MM.1S (cell line): ENCODE measurements around the gene DLGAP3.

Source experiments
- EZH2 ChIP-seq: fragments of 300-600 bp; sonication (generic); optimal IDR thresholded peaks from 2 replicates; pipeline ENCODE3; 2017; ENCODE audit warnings: low read depth, mild to moderate bottlenecking, antibody characterized with exemption, low read length, mixed read lengths
- EZH2phosphoT487 ChIP-seq: fragments of 300-600 bp; sonication (generic); IDR thresholded peaks from 2 replicates; pipeline ENCODE4 v1.6.1; 2018; ENCODE audit warnings: antibody characterized with exemption, low read length
- TF ChIP-seq, protein P1 (sequence below): fragments of 300-600 bp; sonication (generic); IDR thresholded peaks from 2 replicates; pipeline ENCODE4 v1.5.1; 2016; ENCODE audit warnings: antibody characterized with exemption, low read length, mixed read lengths

DNA sequence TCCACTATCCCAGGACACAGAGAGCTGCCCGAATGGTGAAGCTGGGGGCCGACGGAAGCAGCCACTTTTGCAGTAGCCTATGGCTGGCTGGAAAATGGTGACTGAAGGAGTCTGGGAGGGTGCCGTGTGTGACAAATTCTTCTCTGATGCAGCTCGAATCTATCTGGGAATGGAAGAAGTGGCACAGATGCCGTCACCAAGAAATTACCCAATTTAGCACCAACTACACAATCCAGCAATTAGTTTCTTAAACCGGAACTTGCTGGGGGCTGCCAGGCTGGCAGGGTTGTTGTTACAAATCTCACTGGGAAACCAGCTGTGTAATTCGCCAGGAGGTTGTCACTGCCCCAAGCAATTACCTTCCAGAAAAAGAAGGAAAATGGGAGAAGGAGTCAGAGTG lies 18.0 kb downstream of the DLGAP3 start:
- TF ChIP-seq, protein P1, sequence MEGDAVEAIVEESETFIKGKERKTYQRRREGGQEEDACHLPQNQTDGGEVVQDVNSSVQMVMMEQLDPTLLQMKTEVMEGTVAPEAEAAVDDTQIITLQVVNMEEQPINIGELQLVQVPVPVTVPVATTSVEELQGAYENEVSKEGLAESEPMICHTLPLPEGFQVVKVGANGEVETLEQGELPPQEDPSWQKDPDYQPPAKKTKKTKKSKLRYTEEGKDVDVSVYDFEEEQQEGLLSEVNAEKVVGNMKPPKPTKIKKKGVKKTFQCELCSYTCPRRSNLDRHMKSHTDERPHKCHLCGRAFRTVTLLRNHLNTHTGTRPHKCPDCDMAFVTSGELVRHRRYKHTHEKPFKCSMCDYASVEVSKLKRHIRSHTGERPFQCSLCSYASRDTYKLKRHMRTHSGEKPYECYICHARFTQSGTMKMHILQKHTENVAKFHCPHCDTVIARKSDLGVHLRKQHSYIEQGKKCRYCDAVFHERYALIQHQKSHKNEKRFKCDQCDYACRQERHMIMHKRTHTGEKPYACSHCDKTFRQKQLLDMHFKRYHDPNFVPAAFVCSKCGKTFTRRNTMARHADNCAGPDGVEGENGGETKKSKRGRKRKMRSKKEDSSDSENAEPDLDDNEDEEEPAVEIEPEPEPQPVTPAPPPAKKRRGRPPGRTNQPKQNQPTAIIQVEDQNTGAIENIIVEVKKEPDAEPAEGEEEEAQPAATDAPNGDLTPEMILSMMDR: no peak
- no peak for TF ChIP-seq EZH2phosphoT487
- TF ChIP-seq EZH2: no peak
